Natural killer cell (primary cell): ENCODE data around the gene C1orf115. TPM values are rescaled to one million over a fixed set of nuclear protein-coding genes. Genes with fewer than 3 reads are reported as not detected.
"Not testable (repeated sequence)": the region's sequence is repeated elsewhere in the genome, so short reads cannot be mapped to it uniquely, and the experiment has no call there.

ENCODE experiments used
- ATAC-seq, 3 donors: fragments of 150-1000 bp in 2 of 3; fragments of 200-7000 bp in 1 of 3; cut with Tn5 transposase; 1 replicate in 1 of 3; 2 replicates in 2 of 3; pipeline ENCODE4 v1.10.0; 2021; ENCODE audit warnings: mild to moderate bottlenecking in 2 of 3, moderate library complexity in 2 of 3
- DNase-seq, 2 donors: peaks; one replicate each; pipeline versions ENCODE4 v3.0.0 to v3.0.0-alpha.2; 2013 to 2021; ENCODE audit warnings: mixed read lengths in 1 of 2
- H3K27ac ChIP-seq: one replicate; pipeline ENCODE4 v1.5.1; 2013; ENCODE audit warnings: mild to moderate bottlenecking, low read length
- H3K27me3 ChIP-seq: one replicate; pipeline ENCODE4 v1.6.1; 2013; ENCODE audit warnings: low read length; ENCODE audit not compliant: control insufficient read depth, insufficient read depth
- H3K36me3 ChIP-seq: one replicate; pipeline ENCODE4 v1.6.1; 2013; ENCODE audit warnings: low read length; ENCODE audit not compliant: control insufficient read depth, insufficient read depth
- H3K4me1 ChIP-seq: one replicate; pipeline ENCODE4 v1.6.1; 2013; ENCODE audit warnings: low read length; ENCODE audit not compliant: control insufficient read depth, insufficient read depth
- H3K4me3 ChIP-seq: one replicate; pipeline ENCODE4 v1.5.1; 2013; ENCODE audit warnings: low read length
- H3K9me3 ChIP-seq: one replicate; pipeline ENCODE4 v1.6.1; 2013; ENCODE audit warnings: low read length; ENCODE audit not compliant: control insufficient read depth, insufficient read depth
- H3K27ac Mint-ChIP-seq, 2 donors: one replicate each; pipeline ENCODE4 v1.8.0; 2022; ENCODE audit warnings: mild to moderate bottlenecking in 2 of 2, mixed read lengths in 2 of 2, moderate library complexity in 1 of 2
- H3K27me3 Mint-ChIP-seq, 2 donors: one replicate each; pipeline ENCODE4 v1.8.0; 2022; ENCODE audit warnings: low read depth in 2 of 2, mixed read lengths in 2 of 2
- H3K36me3 Mint-ChIP-seq: one replicate; pipeline ENCODE4 v1.8.0; 2022; ENCODE audit warnings: mixed read lengths
- H3K4me1 Mint-ChIP-seq, 2 donors: one replicate each; pipeline ENCODE4 v1.8.0; 2022; ENCODE audit warnings: mixed read lengths in 2 of 2
- H3K4me3 Mint-ChIP-seq: one replicate; pipeline ENCODE4 v1.8.0; 2022; ENCODE audit warnings: mild to moderate bottlenecking, moderate library complexity, mixed read lengths
- H3K9me3 Mint-ChIP-seq, 2 donors: one replicate each; pipeline ENCODE4 v1.8.0; 2022; ENCODE audit warnings: mixed read lengths in 2 of 2
- WGBS: methylation state at CpG from one replicate; pipeline ENCODE4 v1.1.7; 2013; ENCODE audit warnings: missing lambda C conversion rate; ENCODE audit not compliant: insufficient coverage; 5-methylcytosine and 5-hydroxymethylcytosine counted together
- intact Hi-C: fragments of 100-400 bp; cut with micrococcal nuclease; formaldehyde crosslinking; loops from one replicate; pipeline ENCODE4 v1.14.2; 2022
- total RNA-seq, 4 donors: library from RNA; stranded (reverse); fragments of 120-200 nt in 1 of 4; gene quantifications; one replicate each; pipeline versions ENCODE4 v1.2.3 to v1.2.4, GENCODE V29; 2013 to 2022
- TF ChIP-seq, protein P1 (sequence below): fragments of 200-600 bp; IDR thresholded peaks from one replicate; pipeline ENCODE4 v1.8.0; 2022; ENCODE audit warnings: antibody characterized with exemption

Gene C1orf115
- total RNA-seq, 3 donors from 2014 or later (not counting 1 experiment from before 2014, with no cell fraction given) = 0.33 to 1.3 (median 0.75) TPM

DNA sequence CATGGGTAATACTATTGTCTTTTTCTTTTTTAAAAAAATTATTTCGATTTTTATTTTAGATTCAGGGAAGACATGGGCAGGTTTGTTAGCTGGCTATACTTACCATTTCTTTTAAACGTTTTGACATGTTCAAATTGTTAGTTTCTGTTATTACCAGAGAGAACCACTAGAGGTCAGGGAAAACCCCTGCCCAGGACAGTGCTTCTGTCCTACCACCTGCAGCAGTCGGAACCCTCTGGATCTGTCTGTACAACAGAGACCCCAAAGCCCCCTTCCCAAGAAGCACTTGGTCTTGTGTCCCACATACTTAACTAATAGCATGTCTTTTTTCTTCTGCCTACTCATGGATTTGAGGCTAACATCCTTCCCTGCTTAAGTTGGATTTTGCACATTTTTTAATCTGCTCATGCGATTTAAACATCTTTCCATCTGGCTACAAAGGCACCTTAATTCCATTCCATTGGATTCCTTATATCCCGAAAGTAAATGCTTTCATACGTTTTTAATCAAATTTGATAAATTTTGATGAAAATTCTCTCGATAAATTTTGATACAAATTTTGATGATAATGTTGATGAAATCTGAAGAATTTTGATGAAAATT lies 10.0 kb upstream of the C1orf115 start:
- Histone ChIP-seq H3K36me3 (no peaks in the 10 kb centered on the region), H3K27ac (no peak overlapping the region), H3K4me3 (no peak overlapping the region), H3K27me3 (no peaks in the 10 kb centered on the region), H3K9me3 (no peaks in the 10 kb centered on the region), H3K4me1 (no peaks in the 10 kb centered on the region)
- DNase-seq (peak in 1 of 2 donors; percentile 56), ATAC-seq (peak; percentile 62 to 87 (median 79))
- intact Hi-C loops = no loop called here
- no peak overlapping the region for H3K27ac Mint-ChIP-seq
- no peaks in the 10 kb centered on the region for H3K9me3 Mint-ChIP-seq
- TF ChIP-seq, protein P1, sequence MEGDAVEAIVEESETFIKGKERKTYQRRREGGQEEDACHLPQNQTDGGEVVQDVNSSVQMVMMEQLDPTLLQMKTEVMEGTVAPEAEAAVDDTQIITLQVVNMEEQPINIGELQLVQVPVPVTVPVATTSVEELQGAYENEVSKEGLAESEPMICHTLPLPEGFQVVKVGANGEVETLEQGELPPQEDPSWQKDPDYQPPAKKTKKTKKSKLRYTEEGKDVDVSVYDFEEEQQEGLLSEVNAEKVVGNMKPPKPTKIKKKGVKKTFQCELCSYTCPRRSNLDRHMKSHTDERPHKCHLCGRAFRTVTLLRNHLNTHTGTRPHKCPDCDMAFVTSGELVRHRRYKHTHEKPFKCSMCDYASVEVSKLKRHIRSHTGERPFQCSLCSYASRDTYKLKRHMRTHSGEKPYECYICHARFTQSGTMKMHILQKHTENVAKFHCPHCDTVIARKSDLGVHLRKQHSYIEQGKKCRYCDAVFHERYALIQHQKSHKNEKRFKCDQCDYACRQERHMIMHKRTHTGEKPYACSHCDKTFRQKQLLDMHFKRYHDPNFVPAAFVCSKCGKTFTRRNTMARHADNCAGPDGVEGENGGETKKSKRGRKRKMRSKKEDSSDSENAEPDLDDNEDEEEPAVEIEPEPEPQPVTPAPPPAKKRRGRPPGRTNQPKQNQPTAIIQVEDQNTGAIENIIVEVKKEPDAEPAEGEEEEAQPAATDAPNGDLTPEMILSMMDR = peak; percentile 68
- H3K36me3 Mint-ChIP-seq = no peaks in the 10 kb centered on the region
- 41% methylated on average over 6 of the region's 7 CpGs for WGBS
- peaks cover 7 to 8% of the 10 kb centered on the region in 2 donors for H3K27me3 Mint-ChIP-seq
- no peak overlapping the region for H3K4me3 Mint-ChIP-seq
- peaks cover 0 to 3% of the 10 kb centered on the region in 2 donors for H3K4me1 Mint-ChIP-seq

DNA sequence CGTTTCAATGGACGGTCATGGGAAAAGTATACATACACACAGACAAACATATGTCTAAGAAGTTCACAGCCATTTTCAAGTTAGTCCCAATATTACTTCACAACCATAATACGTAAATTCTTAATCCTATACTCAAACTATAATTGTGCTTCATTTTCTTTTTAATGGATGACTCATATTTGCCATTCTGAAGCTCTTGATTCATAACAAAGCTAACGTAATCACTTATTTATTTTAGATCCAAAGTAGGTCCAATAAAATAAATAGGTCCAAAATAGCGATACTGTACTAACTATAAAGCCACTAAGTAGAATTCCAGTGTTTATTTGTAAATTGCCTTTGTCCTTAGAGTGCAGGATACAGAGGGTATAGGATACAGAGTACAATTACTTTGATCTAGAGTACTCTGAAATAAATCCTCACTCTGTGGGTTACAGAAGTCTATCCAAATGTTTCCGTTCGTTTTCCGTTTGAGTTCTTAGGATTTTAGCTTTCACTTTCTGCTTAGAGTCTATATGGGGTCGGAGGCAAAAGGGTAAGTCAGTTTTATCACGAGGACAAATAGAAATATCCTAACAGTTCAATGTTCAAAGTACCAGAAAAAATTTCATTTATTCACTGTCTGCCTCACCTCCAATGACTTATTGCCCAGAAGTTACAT lies 8.8 kb upstream of the C1orf115 start:
- intact Hi-C loops = no loop called here
- Mint-ChIP-seq H3K4me1 (peaks cover 0 to 3% of the 10 kb centered on the region in 2 donors), H3K27ac (no peak overlapping the region)

GRCh38 chr1:220682901-220683576 lies 7.1 kb upstream of the C1orf115 start:
- Histone ChIP-seq H3K4me1 (no peaks in the 10 kb centered on the region), H3K27me3 (no peaks in the 10 kb centered on the region), H3K36me3 (no peaks in the 10 kb centered on the region), H3K9me3 (no peaks in the 10 kb centered on the region), H3K27ac (no peak overlapping the region), H3K4me3 (no peak overlapping the region)
- peaks cover 0 to 2% of the 10 kb centered on the region in 2 donors for H3K27me3 Mint-ChIP-seq
- intact Hi-C loops = no loop called here
- ATAC-seq (no peak), DNase-seq (no peak)
- H3K36me3 Mint-ChIP-seq = no peaks in the 10 kb centered on the region
- H3K4me3 Mint-ChIP-seq = no peak overlapping the region
- 91% methylated on average over 17 of the region's 17 CpGs for WGBS
- H3K27ac Mint-ChIP-seq = no peak overlapping the region
- H3K9me3 Mint-ChIP-seq = no peaks in the 10 kb centered on the region
- peaks cover 0 to 3% of the 10 kb centered on the region in 2 donors for H3K4me1 Mint-ChIP-seq
- TF ChIP-seq, protein P1 = no peak

More for the DNA sequence above, 8.8 kb upstream of the C1orf115 start:
- H3K27me3 Mint-ChIP-seq = peaks cover 2 to 7% of the 10 kb centered on the region in 2 donors
- no peak overlapping the region for H3K27ac ChIP-seq
- no peaks in the 10 kb centered on the region for H3K9me3 ChIP-seq
- no peak overlapping the region for H3K4me3 Mint-ChIP-seq
- DNase-seq = no peak
- ATAC-seq = no peak
- H3K9me3 Mint-ChIP-seq = no peaks in the 10 kb centered on the region
- no peaks in the 10 kb centered on the region for H3K36me3 ChIP-seq
- no peaks in the 10 kb centered on the region for H3K27me3 ChIP-seq
- TF ChIP-seq, protein P1 = no peak
- WGBS = 63% methylated on average over 9 of the region's 10 CpGs
- no peak overlapping the region for H3K4me3 ChIP-seq
- no peaks in the 10 kb centered on the region for H3K36me3 Mint-ChIP-seq
- no peaks in the 10 kb centered on the region for H3K4me1 ChIP-seq

DNA sequence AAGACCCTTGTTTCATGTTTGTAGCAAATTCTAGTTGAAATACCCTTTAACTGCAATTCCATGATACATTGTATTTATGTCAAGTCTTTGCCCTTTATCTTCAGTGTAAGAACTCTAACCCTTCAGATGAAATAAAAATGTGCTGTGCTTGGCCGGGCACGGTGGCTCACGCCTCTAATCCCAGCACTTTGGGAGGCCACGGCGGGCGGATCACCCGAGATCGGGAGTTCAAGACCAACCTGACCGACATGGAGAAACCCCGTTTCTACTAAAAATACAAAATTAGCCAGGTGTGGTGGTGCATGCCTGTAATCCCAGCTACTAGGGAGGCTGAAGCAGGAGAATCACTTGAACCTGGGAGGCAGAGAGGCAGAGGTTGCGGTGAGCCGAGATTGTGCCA lies 6.4 kb upstream of the C1orf115 start:
- H3K27me3 Mint-ChIP-seq, intact Hi-C loops, H3K27ac ChIP-seq, H3K4me1 Mint-ChIP-seq, H3K27ac Mint-ChIP-seq, H3K9me3 Mint-ChIP-seq, ATAC-seq, H3K9me3 ChIP-seq, H3K27me3 ChIP-seq, H3K36me3 ChIP-seq, H3K4me3 ChIP-seq, H3K4me3 Mint-ChIP-seq, DNase-seq, H3K36me3 Mint-ChIP-seq, H3K4me1 ChIP-seq: not testable (repeated sequence)
- 98% methylated on average over 12 of the region's 12 CpGs for WGBS
